Thyroid gland (tissue), 4 donors: ENCODE results near the gene KDM4B.

Experiments
- POLR2A ChIP-seq, 2 donors: fragments of 450-650 bp; IDR thresholded peaks; one replicate each; pipeline ENCODE4 v1.6.1; 2017; ENCODE audit warnings: antibody characterized with exemption in 2 of 2, mild to moderate bottlenecking in 2 of 2, moderate library complexity in 1 of 2
- TF ChIP-seq, protein P1 (sequence below), 6 experiments: fragments of 200-600 bp in 3 of 6; fragments of 450-650 bp in 3 of 6; sonication (generic) in 3 of 6; IDR thresholded peaks; one replicate each; pipeline ENCODE4 v1.5.1; 2016 to 2019; ENCODE audit warnings: antibody characterized with exemption in 6 of 6, mild to moderate bottlenecking in 2 of 6, inconsistent platforms in 1 of 6, moderate library complexity in 1 of 6

DNA sequence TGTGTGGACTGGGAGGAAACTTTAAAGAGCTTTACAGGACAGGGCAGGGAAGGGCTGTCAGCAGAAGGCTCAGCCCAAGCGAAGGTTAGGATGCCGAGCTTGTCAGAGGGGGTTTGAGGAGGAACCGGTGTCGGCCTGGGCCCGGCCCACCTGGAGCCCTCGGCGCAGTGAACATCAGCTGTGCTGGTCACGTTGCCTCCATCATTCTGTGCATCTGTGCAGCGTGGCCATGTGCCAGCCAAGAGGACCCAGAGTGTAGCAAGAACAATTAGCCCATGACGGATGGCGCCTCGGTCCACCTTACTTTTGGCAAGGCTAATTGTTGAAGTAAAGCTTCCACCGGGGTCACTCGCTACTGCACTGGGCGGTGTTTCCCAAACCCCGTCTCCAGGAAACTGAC is 210.3 kb downstream of the KDM4B start:
- TF ChIP-seq, protein P1, sequence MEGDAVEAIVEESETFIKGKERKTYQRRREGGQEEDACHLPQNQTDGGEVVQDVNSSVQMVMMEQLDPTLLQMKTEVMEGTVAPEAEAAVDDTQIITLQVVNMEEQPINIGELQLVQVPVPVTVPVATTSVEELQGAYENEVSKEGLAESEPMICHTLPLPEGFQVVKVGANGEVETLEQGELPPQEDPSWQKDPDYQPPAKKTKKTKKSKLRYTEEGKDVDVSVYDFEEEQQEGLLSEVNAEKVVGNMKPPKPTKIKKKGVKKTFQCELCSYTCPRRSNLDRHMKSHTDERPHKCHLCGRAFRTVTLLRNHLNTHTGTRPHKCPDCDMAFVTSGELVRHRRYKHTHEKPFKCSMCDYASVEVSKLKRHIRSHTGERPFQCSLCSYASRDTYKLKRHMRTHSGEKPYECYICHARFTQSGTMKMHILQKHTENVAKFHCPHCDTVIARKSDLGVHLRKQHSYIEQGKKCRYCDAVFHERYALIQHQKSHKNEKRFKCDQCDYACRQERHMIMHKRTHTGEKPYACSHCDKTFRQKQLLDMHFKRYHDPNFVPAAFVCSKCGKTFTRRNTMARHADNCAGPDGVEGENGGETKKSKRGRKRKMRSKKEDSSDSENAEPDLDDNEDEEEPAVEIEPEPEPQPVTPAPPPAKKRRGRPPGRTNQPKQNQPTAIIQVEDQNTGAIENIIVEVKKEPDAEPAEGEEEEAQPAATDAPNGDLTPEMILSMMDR (IDR thresholded peaks at IDR 0.05), result no peak
- TF ChIP-seq POLR2A (IDR thresholded peaks at IDR 0.05), result no peak
